Spleen (tissue), 11 donors: ENCODE data around the gene FAM193A. TPM values are rescaled to one million over a fixed set of nuclear protein-coding genes. Genes with fewer than 3 reads are reported as not detected.

ENCODE experiments used
- DNase-seq: peaks from one replicate; pipeline ENCODE4 v3.0.0-alpha.2; 2020
- H3K27ac ChIP-seq, 8 donors: fragments of 200-600 bp; sonication (generic) in 7 of 8; 1 replicate in 4 of 8; 2 replicates in 4 of 8; pipeline versions ENCODE4 v1.5.0 to v1.8.0; 2016 to 2021; ENCODE audit warnings: inconsistent platforms in 4 of 8, mild to moderate bottlenecking in 4 of 8, moderate library complexity in 1 of 8
- H3K27me3 ChIP-seq, 7 donors: fragments of 200-600 bp; sonication (generic) in 6 of 7; replicated peaks in 1 of 7; 1 replicate in 4 of 7; 2 replicates in 3 of 7; pipeline versions ENCODE4 v1.5.0 to v1.8.0; 2016 to 2021; ENCODE audit warnings: inconsistent platforms in 3 of 7, mild to moderate bottlenecking in 1 of 7
- H3K36me3 ChIP-seq, 6 donors: fragments of 200-600 bp; sonication (generic) in 5 of 6; 1 replicate in 4 of 6; 2 replicates in 2 of 6; pipeline versions ENCODE4 v1.5.0 to v1.8.0; 2016 to 2021; ENCODE audit warnings: inconsistent platforms in 2 of 6
- H3K4me1 ChIP-seq, 6 donors: fragments of 200-600 bp; sonication (generic) in 5 of 6; 1 replicate in 3 of 6; 2 replicates in 3 of 6; pipeline versions ENCODE4 v1.5.0 to v1.8.0; 2016 to 2021; ENCODE audit warnings: inconsistent platforms in 3 of 6
- H3K4me3 ChIP-seq, 8 donors: fragments of 200-600 bp; sonication (generic) in 7 of 8; 1 replicate in 4 of 8; 2 replicates in 4 of 8; pipeline versions ENCODE4 v1.5.0 to v1.8.0; 2016 to 2021; ENCODE audit warnings: inconsistent platforms in 4 of 8, mild to moderate bottlenecking in 4 of 8, moderate library complexity in 2 of 8
- H3K9me3 ChIP-seq, 8 donors: fragments of 200-600 bp; sonication (generic) in 7 of 8; 1 replicate in 4 of 8; 2 replicates in 4 of 8; pipeline versions ENCODE4 v1.5.0 to v1.8.0; 2016 to 2021; ENCODE audit warnings: inconsistent platforms in 4 of 8
- CTCF ChIP-seq, 11 experiments: fragments of 200-600 bp in 7 of 11; fragments of 450-650 bp in 4 of 11; sonication (generic) in 4 of 11; IDR thresholded peaks in 8 of 11; conservative IDR thresholded peaks in 3 of 11; 1 replicate in 7 of 11; 2 replicates in 4 of 11; pipeline versions ENCODE4 v1.4.0 to v1.8.0; 2016 to 2021; ENCODE audit warnings: antibody characterized with exemption in 11 of 11, inconsistent platforms in 4 of 11, mild to moderate bottlenecking in 1 of 11
- POLR2A ChIP-seq, 3 donors: fragments of 450-650 bp; IDR thresholded peaks; one replicate each; pipeline ENCODE4 v1.5.1; 2017; ENCODE audit warnings: antibody characterized with exemption in 3 of 3, mild to moderate bottlenecking in 1 of 3
- POLR2AphosphoS5 ChIP-seq, 3 donors: sonication (generic); formaldehyde crosslinking; IDR thresholded peaks; one replicate each; pipeline ENCODE4 v1.5.1; 2017; ENCODE audit warnings: antibody characterized with exemption in 3 of 3
- WGBS, 5 donors: extraction: QIAGEN DNeasy Blood & Tissue Kit in 3 of 5; methylation state at CpG; one replicate each; pipeline versions ENCODE4 v1.1.5 to v1.1.7; 2013 to 2018; 5-methylcytosine and 5-hydroxymethylcytosine counted together
- intact Hi-C: fragments of 100-400 bp; cut with DNase I; formaldehyde crosslinking; loops from one replicate; pipeline ENCODE4 v1.15.0; 2023; ENCODE audit warnings: low total_unique reads
- polyA plus RNA-seq, 3 donors: library from polyadenylated mRNA; stranded (reverse); fragments of 200-250 nt; gene quantifications; one replicate each; pipeline ENCODE4 v1.2.1, GENCODE V29; 2013
- total RNA-seq, 7 donors: library from RNA; depleted of rRNA in 3 of 7; stranded (reverse); fragments of >200 nt in 3 of 7; fragmentation: NEBNext Ultra II Directional in 4 of 7; extraction: Animal tissue kit (Norgen Biotek cat#: 25700) in 4 of 7; gene quantifications; one replicate each; pipeline versions ENCODE4 v1.1.0 to v1.2.1, GENCODE V29; 2016 to 2021
- donor health status: healthy with polysubstance abuse.
- donor health status: DM: no; HTN: no; CAD: no; lungs with moderate emphysema.
- donor health status: DM: no; HTN: no; CAD: no.
- donor health status: Bipolar disorder and iron deficiency.
- donor health status: healthy.
- donor health status: DM: no; HTN: no; CAD: no.
- donor health status: DM: yes; HTN: yes; CAD: no.

Gene FAM193A
- total and polyA plus RNA-seq, 10 donors, result 6.2 to 37.7 (median 31.6) TPM

GRCh38 chr4:2596611-2597010 is 60.2 kb downstream of the FAM193A start:
- no peaks in the 10 kb centered on the region for H3K9me3 ChIP-seq
- no peak for TF ChIP-seq POLR2A (IDR thresholded peaks at IDR 0.05)
- no peak for TF ChIP-seq CTCF (IDR thresholded peaks at IDR 0.05 in 8 of 11, conservative IDR thresholded peaks at IDR 0.05 in 3 of 11)
- TF ChIP-seq POLR2AphosphoS5 (IDR thresholded peaks at IDR 0.05), result no peak
- H3K4me1 ChIP-seq, result peaks cover 37 to 94% (median 72%) of the 10 kb centered on the region in 6 donors
- no peak overlapping the region for H3K4me3 ChIP-seq
- WGBS, 5 donors, result 81 to 92% (median 87%) methylated on average over 8 of the region's 8 CpGs
- H3K36me3 ChIP-seq, result peaks cover 0 to 38% (median 4%) of the 10 kb centered on the region in 6 donors
- intact Hi-C loops, result no loop called here
- peak overlapping the region in 6 of 8 donors; percentile 12 to 75 (median 65) for H3K27ac ChIP-seq
- H3K27me3 ChIP-seq, result no peaks in the 10 kb centered on the region
- DNase-seq, result no peak

DNA sequence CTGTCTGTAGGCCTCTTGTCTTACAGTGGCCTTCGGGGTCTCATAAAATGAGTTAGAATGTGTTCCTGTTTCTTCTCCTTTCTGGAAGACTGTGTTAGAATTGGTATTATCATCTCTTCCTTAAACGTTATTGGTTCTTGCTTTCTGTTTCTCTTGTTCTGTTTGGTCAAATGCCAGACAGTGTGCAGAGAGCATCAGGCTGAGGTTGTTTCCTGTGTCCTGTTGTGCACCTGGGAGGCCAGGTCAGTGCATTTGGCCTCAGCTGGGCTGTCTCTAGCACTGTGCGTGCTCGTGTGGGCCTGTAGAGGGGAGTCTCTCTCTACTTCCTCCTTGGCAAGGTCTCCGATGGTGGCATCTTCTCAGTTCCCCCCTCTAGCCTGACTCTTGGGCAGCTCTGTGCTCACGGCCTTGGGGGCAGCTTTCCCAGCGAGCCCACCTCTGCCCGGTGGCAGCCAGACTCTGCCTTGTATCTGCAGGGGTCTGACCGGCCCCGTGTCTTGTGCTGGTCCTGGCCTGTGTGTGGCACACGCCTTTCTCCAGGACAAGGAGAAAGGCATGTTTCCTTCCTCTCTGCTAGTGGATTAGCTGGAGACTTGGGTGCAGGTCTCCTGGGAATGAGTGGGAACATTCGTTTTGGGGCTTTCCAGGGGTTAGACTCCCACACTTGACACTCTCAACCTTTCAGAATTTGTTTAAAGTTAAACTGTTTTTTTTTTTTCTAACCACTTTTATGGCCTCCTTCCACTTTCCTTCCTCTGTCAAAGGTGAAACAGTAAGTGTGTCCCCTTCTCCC is 62.3 kb downstream of the FAM193A start:
- Histone ChIP-seq H3K27me3 (no peaks in the 10 kb centered on the region), H3K36me3 (peaks cover 0 to 57% (median 4%) of the 10 kb centered on the region in 6 donors), H3K4me3 (peak overlapping the region in 1 of 8 donors; percentile 35), H3K4me1 (peaks cover 30 to 73% (median 53%) of the 10 kb centered on the region in 6 donors), H3K27ac (peak overlapping the region in 7 of 8 donors; percentile 41 to 85 (median 69)), H3K9me3 (no peaks in the 10 kb centered on the region)
- WGBS, 5 donors, result 12 to 16% (median 14%) methylated on average over 11 to 12 of the region's 12 CpGs
- peak; percentile 82 for DNase-seq
- TF ChIP-seq CTCF (IDR thresholded peaks at IDR 0.05 in 8 of 11, conservative IDR thresholded peaks at IDR 0.05 in 3 of 11) (peak in 8 of 11 experiments; percentile 26 to 51 (median 40)), POLR2AphosphoS5 (IDR thresholded peaks at IDR 0.05) (peak; percentile 48 to 55 (median 50)), POLR2A (IDR thresholded peaks at IDR 0.05) (no peak)
- intact Hi-C loops, result no loop called here

DNA sequence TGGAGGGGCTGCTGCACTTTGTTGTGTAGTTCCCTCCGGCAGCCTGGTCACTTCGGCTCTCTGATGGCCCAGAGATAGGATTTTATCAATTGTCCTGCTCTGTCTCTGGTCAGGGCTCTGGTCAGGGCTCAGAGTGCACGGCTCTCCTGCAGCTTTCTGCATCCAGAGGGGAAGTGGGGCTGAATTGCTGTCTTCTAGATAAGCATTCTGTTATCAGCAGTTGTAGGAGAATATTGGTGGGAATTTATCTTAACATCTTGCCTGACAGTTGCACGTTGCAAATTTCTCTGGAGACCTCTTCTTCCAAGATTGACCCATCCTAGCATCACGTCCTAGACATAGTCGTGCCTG is 62.8 kb downstream of the FAM193A start:
- no peak for DNase-seq
- Histone ChIP-seq H3K9me3 (no peaks in the 10 kb centered on the region), H3K27me3 (no peaks in the 10 kb centered on the region), H3K36me3 (peaks cover 0 to 59% (median 4%) of the 10 kb centered on the region in 6 donors), H3K27ac (peak overlapping the region in 6 of 8 donors; percentile 41 to 85 (median 71)), H3K4me3 (peak overlapping the region in 1 of 8 donors; percentile 35), H3K4me1 (peaks cover 29 to 71% (median 51%) of the 10 kb centered on the region in 6 donors)
- TF ChIP-seq CTCF (IDR thresholded peaks at IDR 0.05 in 8 of 11, conservative IDR thresholded peaks at IDR 0.05 in 3 of 11) (no peak), POLR2A (IDR thresholded peaks at IDR 0.05) (no peak), POLR2AphosphoS5 (IDR thresholded peaks at IDR 0.05) (no peak)
- WGBS, 5 donors, result 39 to 59% (median 43%) methylated on average over 6 of the region's 6 CpGs
- intact Hi-C loops, result no loop called here

GRCh38 chr4:2600878-2601277 is 64.4 kb downstream of the FAM193A start:
- 89 to 96% (median 95%) methylated on average over 6 of the region's 6 CpGs for WGBS, 5 donors
- Histone ChIP-seq H3K4me1 (peaks cover 34 to 73% (median 56%) of the 10 kb centered on the region in 6 donors), H3K4me3 (no peak overlapping the region), H3K27ac (peak overlapping the region in 1 of 8 donors; percentile 85), H3K9me3 (no peaks in the 10 kb centered on the region), H3K36me3 (peaks cover 0 to 58% (median 4%) of the 10 kb centered on the region in 6 donors), H3K27me3 (no peaks in the 10 kb centered on the region)
- intact Hi-C loops, result no loop called here
- TF ChIP-seq POLR2AphosphoS5 (IDR thresholded peaks at IDR 0.05), result no peak
- TF ChIP-seq CTCF (IDR thresholded peaks at IDR 0.05 in 8 of 11, conservative IDR thresholded peaks at IDR 0.05 in 3 of 11), result no peak
- no peak for TF ChIP-seq POLR2A (IDR thresholded peaks at IDR 0.05)
- no peak for DNase-seq
